ENCODE results near the gene ZNF217. TPM values are rescaled to one million over a fixed set of nuclear protein-coding genes. Genes with fewer than 3 reads are reported as not detected.
"Not testable (repeated sequence)": the region's sequence is repeated elsewhere in the genome, so short reads cannot be mapped to it uniquely, and the experiment has no call there.

The ZNF217 gene
- total RNA-seq, 1 donor from 2014 or later = 57.5 TPM

DNA sequence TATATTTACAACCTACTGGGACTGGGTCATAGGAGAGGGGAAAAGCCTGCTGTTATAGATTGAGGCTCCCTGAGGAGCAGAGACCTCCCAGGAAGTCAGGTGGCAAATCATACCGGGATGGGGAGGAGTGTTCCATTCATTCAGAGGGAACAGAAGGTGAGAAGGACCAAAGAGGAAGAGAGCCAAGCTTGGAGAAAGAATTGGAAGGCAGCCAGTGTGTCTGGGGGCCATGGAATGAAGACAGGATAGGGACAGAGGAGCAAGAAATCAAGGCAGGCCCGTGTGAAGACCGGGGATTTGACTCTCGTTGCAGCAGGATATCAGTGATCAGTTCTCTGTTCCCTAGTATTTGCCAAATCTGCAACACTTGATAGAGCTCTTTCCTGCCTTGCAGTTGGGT is 5.7 kb upstream of the ZNF217 start:
- peaks cover 68% of the 10 kb centered on the region for H3K4me1 Mint-ChIP-seq (ENCODE audit: low read depth)
- peak overlapping the region; percentile 70 for H3K27ac Mint-ChIP-seq
- H3K27me3 Mint-ChIP-seq (ENCODE audit: insufficient read depth) = no peaks in the 10 kb centered on the region
- intact Hi-C loops (cut with micrococcal nuclease) = no loop called here
- no peak for DNase-seq (ENCODE audit: low spot score)
- H3K9me3 Mint-ChIP-seq = no peaks in the 10 kb centered on the region
- H3K36me3 Mint-ChIP-seq (ENCODE audit: low read depth) = peaks cover 21% of the 10 kb centered on the region
- no peak overlapping the region for H3K4me3 Mint-ChIP-seq

DNA sequence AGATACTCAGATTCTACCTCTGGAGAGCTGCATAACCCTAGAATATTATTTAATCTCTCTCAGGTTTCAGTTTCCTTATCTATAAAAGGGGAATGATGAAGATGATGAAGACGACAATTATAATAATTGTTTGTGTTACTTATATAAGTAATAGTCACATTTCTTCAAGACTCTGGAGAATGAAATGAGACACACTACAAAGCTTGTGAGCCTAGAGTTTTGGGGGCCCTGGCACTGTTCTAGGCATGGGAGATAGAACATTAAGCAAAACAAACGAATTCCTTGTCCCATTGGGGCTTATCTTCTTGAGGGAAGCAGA is 5.4 kb upstream of the ZNF217 start:
- Mint-ChIP-seq H3K9me3 (no peaks in the 10 kb centered on the region), H3K27ac (peak overlapping the region; percentile 70), H3K4me3 (peak overlapping the region; percentile 52), H3K27me3 (ENCODE audit: insufficient read depth) (no peaks in the 10 kb centered on the region), H3K36me3 (ENCODE audit: low read depth) (peaks cover 21% of the 10 kb centered on the region), H3K4me1 (ENCODE audit: low read depth) (peaks cover 68% of the 10 kb centered on the region)
- DNase-seq (ENCODE audit: low spot score) = no peak
- intact Hi-C loops (cut with micrococcal nuclease) = no loop called here

GRCh38 chr20:53598140-53599043 is 4.8 kb upstream of the ZNF217 start:
- H3K27me3 Mint-ChIP-seq (ENCODE audit: insufficient read depth) = no peaks in the 10 kb centered on the region
- no peak for DNase-seq (ENCODE audit: low spot score)
- intact Hi-C loops (cut with micrococcal nuclease) = no loop called here
- peaks cover 68% of the 10 kb centered on the region for H3K4me1 Mint-ChIP-seq (ENCODE audit: low read depth)
- H3K4me3 Mint-ChIP-seq = peak overlapping the region; percentile 52
- H3K36me3 Mint-ChIP-seq (ENCODE audit: low read depth) = peaks cover 21% of the 10 kb centered on the region
- no peaks in the 10 kb centered on the region for H3K9me3 Mint-ChIP-seq
- H3K27ac Mint-ChIP-seq = peak overlapping the region; percentile 70

DNA sequence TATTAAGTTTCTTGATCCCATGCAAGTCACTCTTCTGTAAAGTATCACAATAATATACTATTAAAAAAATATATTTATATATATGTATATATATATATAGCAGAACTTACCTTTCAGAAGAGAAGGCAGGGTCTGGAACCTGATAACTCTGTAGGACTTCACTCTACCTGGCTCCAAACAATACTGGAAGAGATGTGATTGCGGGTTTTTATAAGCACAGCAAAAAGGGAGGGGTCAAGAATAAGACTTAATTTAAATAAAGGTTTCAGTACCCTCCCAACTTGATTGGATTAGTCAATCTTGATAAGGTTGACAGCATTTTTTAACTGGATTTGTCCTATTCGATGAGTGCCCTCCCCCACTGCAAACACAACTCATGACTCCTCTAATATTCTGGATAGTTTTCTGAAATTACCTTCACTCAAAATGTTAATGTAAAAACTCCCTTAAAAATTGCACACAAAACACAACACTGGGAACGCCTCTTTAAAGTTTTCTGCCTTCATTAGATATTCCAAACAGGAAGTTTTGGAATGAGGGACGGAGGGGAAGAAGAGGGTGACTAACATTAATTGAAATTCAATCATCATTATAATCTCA is 4.0 kb upstream of the ZNF217 start:
- intact Hi-C loops (cut with micrococcal nuclease) = no loop called here
- peak overlapping the region; percentile 70 for H3K27ac Mint-ChIP-seq
- H3K9me3 Mint-ChIP-seq = no peaks in the 10 kb centered on the region
- H3K36me3 Mint-ChIP-seq (ENCODE audit: low read depth) = peaks cover 19% of the 10 kb centered on the region
- peak overlapping the region; percentile 45 for H3K4me3 Mint-ChIP-seq
- DNase-seq (ENCODE audit: low spot score) = no peak
- no peaks in the 10 kb centered on the region for H3K27me3 Mint-ChIP-seq (ENCODE audit: insufficient read depth)
- H3K4me1 Mint-ChIP-seq (ENCODE audit: low read depth) = peaks cover 65% of the 10 kb centered on the region

DNA sequence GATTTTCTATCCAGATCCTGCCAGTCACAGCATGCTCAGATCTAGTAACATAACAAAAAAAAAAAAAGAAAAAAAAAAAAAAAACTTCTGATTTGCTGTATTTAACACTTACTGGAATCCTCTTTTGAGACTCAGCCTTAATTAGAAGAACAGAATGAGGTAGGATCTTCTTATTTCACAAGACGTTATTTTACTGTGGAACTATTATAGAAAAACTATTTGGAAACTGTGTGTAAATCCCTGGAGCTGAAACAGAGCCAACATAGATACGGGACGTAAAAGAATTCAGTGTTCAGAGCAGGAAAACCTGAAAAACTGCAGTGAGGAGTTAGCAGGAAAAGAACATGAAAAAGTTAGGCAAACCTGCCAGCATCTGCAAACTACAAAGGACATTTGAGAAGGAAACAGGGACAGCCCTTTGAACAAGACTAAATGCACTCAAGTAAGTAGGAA is 3.4 kb upstream of the ZNF217 start:
- Mint-ChIP-seq H3K27me3 (ENCODE audit: insufficient read depth) (no peaks in the 10 kb centered on the region), H3K9me3 (no peaks in the 10 kb centered on the region), H3K27ac (peak overlapping the region; percentile 92), H3K4me3 (peak overlapping the region; percentile 86), H3K4me1 (ENCODE audit: low read depth) (peaks cover 62% of the 10 kb centered on the region), H3K36me3 (ENCODE audit: low read depth) (peaks cover 14% of the 10 kb centered on the region)
- intact Hi-C loops (cut with micrococcal nuclease) = no loop called here
- DNase-seq (ENCODE audit: low spot score) = no peak

GRCh38 chr20:53596189-53597001 is 2.8 kb upstream of the ZNF217 start:
- intact Hi-C loops (cut with micrococcal nuclease) = loop anchor here (1.0 kb wide), 1 partner anchor 56 kb away; no protein-coding TSS in a partner anchor
- DNase-seq (ENCODE audit: low spot score); H3K9me3 Mint-ChIP-seq; H3K27me3 Mint-ChIP-seq (ENCODE audit: insufficient read depth): not testable (repeated sequence)
- Mint-ChIP-seq H3K4me1 (ENCODE audit: low read depth) (peaks cover 68% of the 10 kb centered on the region), H3K27ac (peak overlapping the region; percentile 92), H3K36me3 (ENCODE audit: low read depth) (peaks cover 14% of the 10 kb centered on the region), H3K4me3 (peak overlapping the region; percentile 86)

DNA sequence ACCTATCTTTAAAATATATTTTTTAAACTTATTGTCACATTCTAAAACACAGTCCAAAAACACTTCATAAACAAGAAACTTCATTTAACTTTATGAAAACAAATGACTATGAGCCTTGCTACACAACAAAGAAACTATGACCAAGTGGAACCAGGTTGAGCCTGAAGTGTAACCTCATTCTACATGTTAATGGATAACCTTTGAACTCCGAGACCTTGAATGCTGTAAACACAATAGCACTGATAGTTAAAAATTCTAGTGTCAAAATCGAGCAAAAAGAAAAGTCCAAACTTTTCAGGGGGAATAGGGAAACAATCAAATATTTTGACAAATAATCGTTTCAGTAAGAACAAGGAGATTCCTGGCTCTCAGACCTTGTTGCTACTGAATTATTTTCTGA is 2.1 kb upstream of the ZNF217 start:
- Mint-ChIP-seq H3K27ac (peak overlapping the region; percentile 92), H3K36me3 (ENCODE audit: low read depth) (peaks cover 11% of the 10 kb centered on the region), H3K4me3 (peak overlapping the region; percentile 86), H3K4me1 (ENCODE audit: low read depth) (peaks cover 70% of the 10 kb centered on the region)
- DNase-seq (ENCODE audit: low spot score); H3K9me3 Mint-ChIP-seq; H3K27me3 Mint-ChIP-seq (ENCODE audit: insufficient read depth): not testable (repeated sequence)
- intact Hi-C loops (cut with micrococcal nuclease) = loop anchor here (1.0 to 2.0 kb wide), 2 partner anchors 27 to 57 kb away; no protein-coding TSS in a partner anchor

DNA sequence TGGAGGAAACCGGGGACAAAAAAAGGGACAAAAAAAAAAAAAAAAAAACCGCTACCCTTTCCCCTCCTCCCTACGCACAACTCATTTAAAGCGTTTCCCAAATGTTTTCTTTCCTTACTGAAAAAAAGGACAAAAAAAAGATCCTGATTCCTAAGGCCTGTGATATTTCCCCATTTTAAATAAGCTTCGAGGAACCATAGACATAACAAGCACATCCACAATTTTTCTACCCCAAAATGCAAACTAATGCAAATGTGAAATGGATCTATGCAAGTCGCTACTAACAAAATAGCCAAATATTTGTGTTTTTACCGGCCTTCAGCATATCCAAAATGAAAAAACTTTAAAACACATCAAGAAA is 1.4 kb upstream of the ZNF217 start:
- intact Hi-C loops (cut with micrococcal nuclease) = loop anchor here (2.0 kb wide), 1 partner anchor 28 kb away; no protein-coding TSS in a partner anchor
- DNase-seq (ENCODE audit: low spot score) = no peak
- no peaks in the 10 kb centered on the region for H3K27me3 Mint-ChIP-seq (ENCODE audit: insufficient read depth)
- H3K27ac Mint-ChIP-seq = peak overlapping the region; percentile 86
- peaks cover 70% of the 10 kb centered on the region for H3K4me1 Mint-ChIP-seq (ENCODE audit: low read depth)
- H3K4me3 Mint-ChIP-seq = peak overlapping the region; percentile 90
- no peaks in the 10 kb centered on the region for H3K9me3 Mint-ChIP-seq
- peaks cover 13% of the 10 kb centered on the region for H3K36me3 Mint-ChIP-seq (ENCODE audit: low read depth)

DNA sequence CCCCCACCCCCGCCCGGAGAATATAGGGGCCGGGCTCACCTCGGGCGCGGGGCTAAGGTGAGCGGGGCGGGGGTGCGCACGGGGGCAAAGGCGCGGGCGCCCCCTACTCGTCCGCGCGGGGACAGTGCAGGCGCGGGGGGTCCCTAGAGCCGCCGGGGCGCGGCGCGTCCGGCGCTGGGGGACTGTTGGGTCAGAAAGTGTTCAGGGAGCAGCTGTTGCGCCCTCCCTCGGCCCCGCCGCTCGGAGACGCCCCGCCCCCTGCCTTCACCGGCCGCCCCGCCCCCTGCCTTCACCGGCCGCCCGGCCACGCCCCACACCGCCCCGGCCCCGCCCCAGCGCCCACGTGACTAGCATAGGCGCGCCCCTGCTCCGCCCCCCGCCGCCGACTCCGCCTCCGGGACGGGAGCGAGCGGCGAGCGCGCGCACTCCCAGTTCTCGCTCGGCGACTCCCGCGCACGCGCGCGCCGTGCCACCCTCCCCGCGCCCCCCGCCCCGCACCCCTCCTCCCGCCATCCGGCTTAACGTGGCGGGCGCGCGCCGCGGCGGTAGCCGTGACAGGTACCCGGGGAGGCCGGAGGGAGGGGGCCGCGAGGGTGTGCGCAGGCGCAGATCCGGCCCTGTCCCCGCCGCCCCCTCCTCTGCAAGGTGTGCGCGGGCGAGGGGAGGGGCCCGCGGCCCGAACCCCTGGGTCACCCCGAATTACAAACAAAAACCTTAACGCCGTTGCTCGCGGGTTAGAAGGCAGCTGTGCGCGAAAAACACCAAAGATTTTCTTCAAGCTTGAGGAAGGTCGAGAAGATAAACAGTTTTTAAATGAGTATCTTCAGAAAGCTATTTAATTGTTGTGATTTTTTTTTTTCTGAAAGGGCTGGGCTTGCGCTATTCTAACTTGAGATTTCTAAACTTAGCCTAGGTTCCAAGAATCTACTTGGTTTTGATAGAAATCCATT is 704 bp upstream of the ZNF217 start:
- no peaks in the 10 kb centered on the region for H3K9me3 Mint-ChIP-seq
- DNase-seq (ENCODE audit: low spot score) = peak; percentile 94
- peaks cover 70% of the 10 kb centered on the region for H3K4me1 Mint-ChIP-seq (ENCODE audit: low read depth)
- H3K36me3 Mint-ChIP-seq (ENCODE audit: low read depth) = peaks cover 18% of the 10 kb centered on the region
- peak overlapping the region; percentile 90 for H3K4me3 Mint-ChIP-seq
- no peaks in the 10 kb centered on the region for H3K27me3 Mint-ChIP-seq (ENCODE audit: insufficient read depth)
- H3K27ac Mint-ChIP-seq = peak overlapping the region; percentile 86
- intact Hi-C loops (cut with micrococcal nuclease) = loop anchor here (1.0 to 2.0 kb wide), 6 partner anchors 15 to 92 kb away; no protein-coding TSS in a partner anchor

DNA sequence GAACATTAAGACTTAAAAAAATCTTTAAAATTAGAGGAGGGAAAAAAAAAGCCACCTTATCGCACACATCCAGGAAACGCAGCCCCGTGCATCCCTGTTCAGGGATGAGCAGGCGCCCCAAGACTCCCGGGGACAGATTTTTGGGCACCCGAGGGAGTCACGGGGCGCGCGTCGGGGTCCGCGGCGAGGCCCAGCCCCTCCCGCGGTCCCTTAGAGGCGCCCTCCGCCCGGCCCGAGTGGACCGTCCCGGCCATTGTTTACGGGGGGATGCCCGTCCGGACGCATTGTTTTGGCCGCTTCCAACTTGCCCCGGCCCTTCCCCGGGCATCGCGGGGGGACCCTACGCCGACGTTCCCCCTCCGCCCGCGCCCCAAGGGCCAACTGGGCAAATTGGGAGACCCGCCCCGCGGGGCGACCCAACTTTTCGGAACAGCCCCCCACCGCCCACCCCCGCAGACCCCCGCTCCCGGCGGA is 610 bp downstream of the ZNF217 start:
- Mint-ChIP-seq H3K4me3 (peak overlapping the region; percentile 93), H3K36me3 (ENCODE audit: low read depth) (peaks cover 17% of the 10 kb centered on the region), H3K27ac (peak overlapping the region; percentile 84), H3K27me3 (ENCODE audit: insufficient read depth) (no peaks in the 10 kb centered on the region), H3K4me1 (ENCODE audit: low read depth) (peaks cover 67% of the 10 kb centered on the region), H3K9me3 (no peaks in the 10 kb centered on the region)
- intact Hi-C loops (cut with micrococcal nuclease) = no loop called here
- DNase-seq (ENCODE audit: low spot score) = no peak

DNA sequence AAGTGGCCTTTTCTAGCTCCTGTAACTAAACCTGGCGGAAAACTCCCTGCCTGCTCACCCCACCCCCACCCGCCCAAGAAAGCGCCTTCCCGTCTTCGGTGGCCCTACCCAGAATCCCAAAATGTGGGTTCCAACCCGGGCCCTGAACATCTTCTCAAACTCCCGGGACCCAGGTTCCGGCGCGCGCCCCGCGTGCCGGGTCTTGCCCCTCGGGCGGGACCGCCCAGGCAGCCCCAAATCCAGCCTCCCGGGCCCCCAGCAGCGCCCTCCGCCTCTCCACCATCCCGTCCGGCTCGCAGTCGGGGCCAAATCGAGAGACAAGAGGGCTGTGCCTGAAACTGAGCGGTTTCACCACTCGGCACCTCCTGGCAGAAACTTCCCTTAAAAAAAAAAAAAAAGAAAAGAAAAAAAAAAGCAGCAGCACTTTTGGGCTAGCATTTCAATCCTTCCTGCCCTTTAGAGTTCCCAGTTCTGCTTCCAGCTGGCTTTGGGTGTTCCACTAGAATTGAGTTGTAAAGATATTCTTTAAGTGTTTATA is 1.1 kb downstream of the ZNF217 start:
- H3K27me3 Mint-ChIP-seq (ENCODE audit: insufficient read depth); intact Hi-C loops (cut with micrococcal nuclease); H3K9me3 Mint-ChIP-seq: not testable (repeated sequence)
- DNase-seq (ENCODE audit: low spot score) = peak; percentile 57
- Mint-ChIP-seq H3K27ac (peak overlapping the region; percentile 84), H3K4me1 (ENCODE audit: low read depth) (peaks cover 62% of the 10 kb centered on the region), H3K4me3 (peak overlapping the region; percentile 93), H3K36me3 (ENCODE audit: low read depth) (peaks cover 13% of the 10 kb centered on the region)
